Endodermal cell (in vitro differentiated cells): ENCODE data around the gene PRL. TPM values are rescaled to one million over a fixed set of nuclear protein-coding genes. Genes with fewer than 3 reads are reported as not detected.

Experiments used
- DNase-seq: peaks from one replicate; pipeline ENCODE4 v3.0.0-alpha.2; 2017
- H3K27ac ChIP-seq: 2 replicates; pipeline ENCODE4 v1.5.1; 2013; ENCODE audit warnings: mild to moderate bottlenecking, low read depth, low read length, moderate library complexity
- H3K27me3 ChIP-seq: 2 replicates; pipeline ENCODE4 v1.6.1; 2013; ENCODE audit warnings: mild to moderate bottlenecking, low read length, moderate library complexity; ENCODE audit not compliant: insufficient read depth, control insufficient read depth, poor library complexity, severe bottlenecking
- H3K36me3 ChIP-seq: 2 replicates; pipeline ENCODE4 v1.7.0; 2013; ENCODE audit warnings: mild to moderate bottlenecking, low read length, moderate library complexity; ENCODE audit not compliant: control insufficient read depth, insufficient read depth
- H3K4me1 ChIP-seq: one replicate; pipeline ENCODE4 v1.7.0; 2013; ENCODE audit warnings: low read length; ENCODE audit not compliant: control insufficient read depth, insufficient read depth
- H3K4me3 ChIP-seq: 2 replicates; pipeline ENCODE4 v1.5.1; 2013; ENCODE audit warnings: mild to moderate bottlenecking, low read length, moderate library complexity
- H3K9ac ChIP-seq: 2 replicates; pipeline ENCODE4 v1.6.1; 2013; ENCODE audit warnings: mild to moderate bottlenecking, low read length, moderate library complexity; ENCODE audit not compliant: poor library complexity, severe bottlenecking; ENCODE audit errors: extremely low read depth
- H3K9me3 ChIP-seq: 2 replicates; pipeline ENCODE4 v1.6.1; 2013; ENCODE audit warnings: mild to moderate bottlenecking, low read length, moderate library complexity; ENCODE audit not compliant: control insufficient read depth
- H3K27ac Mint-ChIP-seq: 2 replicates; pipeline ENCODE4 v1.8.0; 2020; ENCODE audit warnings: mixed read lengths
- H3K27me3 Mint-ChIP-seq: 2 replicates; pipeline ENCODE4 v1.8.0; 2021; ENCODE audit warnings: mild to moderate bottlenecking, mixed read lengths; ENCODE audit not compliant: insufficient read depth
- H3K36me3 Mint-ChIP-seq: 2 replicates; pipeline ENCODE4 v1.8.0; 2020; ENCODE audit warnings: low read depth, mixed read lengths
- H3K4me1 Mint-ChIP-seq: 2 replicates; pipeline ENCODE4 v1.8.0; 2020; ENCODE audit warnings: mixed read lengths
- H3K4me3 Mint-ChIP-seq: 2 replicates; pipeline ENCODE4 v1.8.0; 2020; ENCODE audit warnings: mild to moderate bottlenecking, moderate library complexity, mixed read lengths
- H3K9me3 Mint-ChIP-seq: 2 replicates; pipeline ENCODE4 v1.8.0; 2020; ENCODE audit warnings: mild to moderate bottlenecking, mixed read lengths
- CTCF ChIP-seq: fragments of 200-600 bp; sonication (generic); conservative IDR thresholded peaks from 2 replicates; pipeline ENCODE4 v1.5.0; 2021; ENCODE audit warnings: antibody characterized with exemption, mild to moderate bottlenecking
- WGBS, 2 experiments: methylation state at CpG; one replicate each; pipeline versions ENCODE4 v1.1.5 to v1.1.7; 2013; ENCODE audit warnings: missing lambda C conversion rate in 2 of 2, mixed read lengths in 1 of 2; ENCODE audit not compliant: insufficient coverage in 1 of 2, insufficient read length in 1 of 2; 5-methylcytosine and 5-hydroxymethylcytosine counted together
- total RNA-seq, 2 donors: library from RNA; stranded (reverse); fragmentation: NEBNext Ultra II Directional in 1 of 2; extraction: Animal tissue kit (Norgen Biotek cat#: 25700) in 1 of 2; gene quantifications; 2 replicates in 1 of 2; 3 replicates in 1 of 2; pipeline ENCODE4 v1.2.1, GENCODE V29; 2021

Gene PRL
- total RNA-seq, 2 donors from 2014 or later = not detected

GRCh38 chr6:22302838-22303237, 6.0 kb upstream of the PRL start:
- no peaks in the 10 kb centered on the region for H3K27me3 Mint-ChIP-seq
- no peak for TF ChIP-seq CTCF
- H3K4me1 Mint-ChIP-seq = peaks cover 16% of the 10 kb centered on the region
- DNase-seq = no peak
- Histone ChIP-seq H3K4me3 (no peak overlapping the region), H3K4me1 (no peaks in the 10 kb centered on the region), H3K27me3 (no peaks in the 10 kb centered on the region), H3K9me3 (no peaks in the 10 kb centered on the region), H3K9ac (no peak overlapping the region), H3K36me3 (no peaks in the 10 kb centered on the region), H3K27ac (no peak overlapping the region)
- peaks cover 4% of the 10 kb centered on the region for H3K9me3 Mint-ChIP-seq
- no peak overlapping the region for H3K4me3 Mint-ChIP-seq
- no peak overlapping the region for H3K27ac Mint-ChIP-seq
- WGBS, 2 experiments = 78 to 82% methylated on average over 1 of the region's 1 CpG
- H3K36me3 Mint-ChIP-seq = no peaks in the 10 kb centered on the region

GRCh38 chr6:22300273-22300998, 3.6 kb upstream of the PRL start:
- Histone ChIP-seq H3K9ac (no peak overlapping the region), H3K9me3 (no peaks in the 10 kb centered on the region), H3K27me3 (no peaks in the 10 kb centered on the region), H3K4me1 (no peaks in the 10 kb centered on the region), H3K36me3 (no peaks in the 10 kb centered on the region), H3K27ac (no peak overlapping the region), H3K4me3 (no peak overlapping the region)
- H3K27me3 Mint-ChIP-seq = no peaks in the 10 kb centered on the region
- 95% methylated on average over 4 of the region's 4 CpGs; no CpG with 5 or more reads in 1 of the 2 experiments for WGBS, 2 experiments
- no peak overlapping the region for H3K4me3 Mint-ChIP-seq
- no peak overlapping the region for H3K27ac Mint-ChIP-seq
- no peaks in the 10 kb centered on the region for H3K9me3 Mint-ChIP-seq
- H3K4me1 Mint-ChIP-seq = peaks cover 9% of the 10 kb centered on the region
- H3K36me3 Mint-ChIP-seq = no peaks in the 10 kb centered on the region
- no peak for TF ChIP-seq CTCF
- no peak for DNase-seq

DNA sequence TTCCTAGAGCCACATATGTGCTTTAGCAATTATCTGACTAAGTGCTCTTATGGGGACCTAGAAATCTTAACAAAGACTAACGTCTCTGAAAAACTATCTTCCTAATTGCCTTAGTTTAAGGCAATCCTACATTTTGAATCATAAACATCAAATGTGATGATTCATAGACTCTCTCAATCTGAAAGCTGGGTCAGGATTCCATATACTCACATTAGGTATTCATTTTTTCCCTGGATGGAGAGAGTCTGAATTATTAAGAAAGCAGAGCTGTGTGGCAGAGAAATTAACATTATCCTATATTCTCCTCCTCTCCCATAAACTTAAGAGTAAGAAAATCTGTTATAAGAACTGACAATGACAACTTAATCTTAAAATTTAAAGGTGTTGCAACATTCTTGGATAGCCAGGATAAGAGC, 1.6 kb upstream of the PRL start:
- Histone ChIP-seq H3K9me3 (no peaks in the 10 kb centered on the region), H3K4me3 (no peak overlapping the region), H3K36me3 (no peaks in the 10 kb centered on the region), H3K9ac (no peak overlapping the region), H3K4me1 (no peaks in the 10 kb centered on the region), H3K27me3 (no peaks in the 10 kb centered on the region), H3K27ac (no peak overlapping the region)
- DNase-seq = no peak
- no peak for TF ChIP-seq CTCF
- Mint-ChIP-seq H3K27me3 (no peaks in the 10 kb centered on the region), H3K9me3 (no peaks in the 10 kb centered on the region), H3K4me3 (no peak overlapping the region), H3K36me3 (no peaks in the 10 kb centered on the region), H3K4me1 (peaks cover 7% of the 10 kb centered on the region), H3K27ac (no peak overlapping the region)
- 88 to 100% methylated on average over 1 of the region's 1 CpG for WGBS, 2 experiments
